GM19238 (cell line): ENCODE data around the gene HOXD3.

Experiments used
- DNase-seq: peaks from one replicate; pipeline ENCODE4 v3.0.0; 2011; ENCODE audit warnings: low spot score; ENCODE audit not compliant: insufficient read length

The HOXD3 gene

DNA sequence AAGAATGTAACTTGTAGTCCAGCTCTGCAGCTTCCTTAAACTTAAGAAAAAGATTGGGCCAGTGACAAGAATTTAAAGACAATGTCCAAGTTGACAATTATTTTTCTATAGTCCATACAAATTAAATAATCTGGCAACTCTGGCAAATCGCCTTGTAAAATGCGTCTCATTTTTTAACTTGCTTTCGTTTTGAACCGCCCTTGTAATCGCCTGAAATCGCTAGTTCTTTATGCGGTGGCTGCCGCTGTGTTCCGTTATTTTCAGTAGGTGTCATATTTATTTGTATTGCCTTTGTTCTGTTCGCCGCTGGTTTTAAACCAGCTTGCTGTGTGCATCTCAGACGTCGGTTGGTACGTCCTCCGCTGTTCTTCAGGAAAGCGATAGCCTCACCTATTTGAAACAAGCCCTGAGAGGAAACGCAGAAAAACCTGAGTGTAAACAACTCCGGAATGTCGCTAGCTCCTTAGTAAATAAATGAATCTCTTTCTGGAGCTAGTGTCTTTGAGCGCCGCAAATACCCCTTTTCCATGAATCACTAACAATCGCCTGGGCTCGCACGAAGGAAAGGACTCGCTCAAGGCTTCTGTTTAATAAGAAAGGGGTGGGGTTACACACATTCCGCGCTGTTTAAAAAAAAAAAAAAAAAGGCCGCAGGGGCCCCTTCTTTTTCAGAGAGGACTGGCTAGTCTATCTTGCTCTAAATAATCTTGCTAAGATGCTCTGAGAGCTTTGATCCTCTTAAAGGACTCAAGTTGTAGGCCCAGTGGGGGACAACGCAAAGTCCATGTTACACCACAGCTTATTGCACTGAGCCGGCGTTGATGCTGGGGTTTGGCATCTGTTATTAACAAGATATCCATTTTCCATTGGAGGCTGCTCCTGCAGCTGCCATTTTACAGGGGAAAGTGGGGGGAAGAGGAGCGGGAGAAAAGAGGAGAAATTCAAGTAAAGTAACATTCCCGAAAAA, 24.6 kb upstream of the HOXD3 start:
- no peak for DNase-seq

DNA sequence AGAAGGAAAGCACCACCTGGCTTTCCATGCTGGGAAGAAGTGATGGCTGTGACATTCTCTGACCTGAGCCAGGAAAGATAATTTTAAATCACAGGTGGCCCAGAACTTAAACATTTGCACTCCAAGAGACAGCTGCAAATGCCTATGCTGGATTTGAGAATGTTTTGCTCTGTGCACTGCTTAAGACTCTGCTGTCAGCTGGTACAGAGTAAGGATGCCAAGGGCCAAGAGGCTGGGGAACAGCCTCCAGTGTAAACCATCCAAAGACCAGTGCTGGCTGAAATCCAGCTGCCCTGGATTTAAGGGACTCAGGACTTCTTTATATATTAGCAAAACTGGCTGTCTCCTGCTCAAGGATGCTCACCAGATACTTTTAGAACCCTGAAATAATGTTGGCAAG, 23.7 kb upstream of the HOXD3 start:
- DNase-seq: no peak

DNA sequence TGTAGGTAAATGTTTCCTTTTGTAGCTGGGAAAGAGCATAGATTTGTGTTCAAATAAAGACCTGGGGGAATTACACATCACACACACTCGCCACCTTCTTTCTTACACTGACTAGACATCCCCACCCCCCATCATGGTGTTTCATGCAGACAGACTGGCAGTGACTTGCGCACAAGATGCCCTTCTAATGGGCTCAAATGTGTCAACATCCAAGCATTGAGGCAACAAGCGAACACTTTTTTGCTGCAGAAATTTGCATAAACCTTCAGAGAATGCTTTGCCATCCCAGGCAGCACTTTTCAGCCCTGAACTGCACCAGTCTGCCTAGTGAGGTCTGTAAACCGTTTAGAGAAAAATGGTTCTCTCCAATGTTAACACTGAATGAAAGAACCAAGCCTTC, 23.1 kb upstream of the HOXD3 start:
- DNase-seq: no peak

DNA sequence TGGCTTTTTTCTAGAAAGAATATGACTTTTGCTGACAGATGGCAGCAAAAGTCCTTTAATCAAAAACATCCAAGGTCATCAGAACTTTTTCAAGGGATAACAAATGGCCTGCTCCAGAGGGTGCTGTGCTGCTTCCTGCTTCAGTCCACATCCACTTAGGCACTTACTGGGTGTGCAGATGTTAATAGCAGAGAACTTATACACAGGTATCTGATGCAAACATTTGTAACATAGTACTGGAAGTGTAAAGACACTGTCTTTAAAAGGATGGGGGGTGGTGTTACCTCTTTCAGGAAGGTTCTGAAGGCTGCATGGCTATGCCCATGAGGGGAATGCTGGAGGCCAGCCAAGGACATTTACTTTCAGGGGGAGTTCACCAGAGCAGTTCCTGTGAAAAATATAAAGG, 22.1 kb upstream of the HOXD3 start:
- DNase-seq: no peak

DNA sequence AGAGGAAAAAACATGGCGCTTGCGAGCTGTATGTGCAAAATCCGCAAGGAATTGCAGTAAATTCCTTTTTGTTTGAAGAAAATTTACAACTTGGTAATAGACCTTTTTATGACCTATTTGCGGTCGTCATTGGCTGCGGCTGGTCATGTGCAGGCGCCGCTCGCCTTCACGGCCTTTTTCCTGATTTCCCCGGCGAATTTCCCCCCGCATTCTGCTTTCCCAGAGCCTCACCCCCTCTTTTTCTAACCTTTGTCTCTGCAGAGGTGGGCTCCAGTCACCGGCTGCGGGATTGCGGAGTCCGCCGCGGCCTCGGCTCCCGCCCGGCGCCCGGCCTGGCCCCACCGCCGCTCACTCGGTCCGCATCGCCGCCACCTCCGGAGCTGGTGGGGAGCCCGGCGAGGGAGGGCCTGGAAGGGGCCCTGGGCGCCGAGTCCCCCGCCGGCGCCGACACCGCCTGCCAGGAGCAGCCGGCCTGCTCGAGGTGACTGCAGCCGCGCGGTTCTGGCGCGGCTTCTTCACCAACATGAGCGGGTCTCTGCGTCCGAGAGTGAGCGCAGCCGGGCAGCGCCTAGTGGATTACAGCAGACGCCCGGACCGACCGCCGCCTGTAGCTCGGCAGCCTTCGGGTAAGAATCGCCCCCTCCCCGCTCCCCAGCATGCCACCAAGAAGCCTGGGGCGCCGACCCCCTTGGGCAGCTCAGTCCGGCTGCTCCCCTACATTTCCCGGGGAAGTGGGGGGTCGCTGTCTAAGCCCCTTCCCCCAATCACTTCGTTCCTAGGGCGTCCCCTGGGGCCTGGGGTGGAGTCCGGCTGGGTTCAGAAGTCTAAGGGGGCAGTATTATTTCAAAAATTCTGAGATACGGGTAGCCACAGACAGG, 20.5 kb upstream of the HOXD3 start:
- DNase-seq: no peak

DNA sequence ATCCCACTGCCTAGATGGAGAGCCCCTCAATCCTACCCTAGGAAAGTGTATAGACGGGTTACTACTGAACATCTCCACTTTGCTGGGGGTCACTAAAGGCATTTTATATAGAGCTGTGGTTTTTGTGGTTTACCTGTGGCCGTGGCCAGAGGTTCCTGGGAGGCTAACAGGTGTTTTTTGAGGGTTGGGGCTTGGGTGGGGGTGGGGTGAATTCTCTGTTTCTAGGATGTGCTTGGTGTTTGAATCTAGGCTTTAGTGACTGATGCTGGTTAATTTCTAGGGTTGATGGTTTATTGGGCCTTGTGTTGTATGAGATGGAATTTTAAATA, 19.9 kb upstream of the HOXD3 start:
- DNase-seq: no peak

DNA sequence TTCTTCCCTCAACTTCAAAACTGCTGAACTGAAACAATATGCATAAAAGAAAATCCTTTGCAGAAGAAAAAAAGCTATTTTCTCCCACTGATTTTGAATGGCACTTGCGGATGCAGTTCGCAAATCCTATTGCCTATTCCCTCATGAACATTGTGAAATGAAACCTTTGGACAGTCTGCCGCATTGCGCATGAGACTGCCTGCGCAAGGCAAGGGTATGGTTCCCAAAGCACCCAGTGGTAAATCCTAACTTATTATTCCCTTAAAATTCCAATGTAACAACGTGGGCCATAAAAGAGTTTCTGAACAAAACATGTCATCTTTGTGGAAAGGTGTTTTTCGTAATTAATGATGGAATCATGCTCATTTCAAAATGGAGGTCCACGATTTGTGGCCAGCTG, 19.2 kb upstream of the HOXD3 start:
- no peak for DNase-seq

DNA sequence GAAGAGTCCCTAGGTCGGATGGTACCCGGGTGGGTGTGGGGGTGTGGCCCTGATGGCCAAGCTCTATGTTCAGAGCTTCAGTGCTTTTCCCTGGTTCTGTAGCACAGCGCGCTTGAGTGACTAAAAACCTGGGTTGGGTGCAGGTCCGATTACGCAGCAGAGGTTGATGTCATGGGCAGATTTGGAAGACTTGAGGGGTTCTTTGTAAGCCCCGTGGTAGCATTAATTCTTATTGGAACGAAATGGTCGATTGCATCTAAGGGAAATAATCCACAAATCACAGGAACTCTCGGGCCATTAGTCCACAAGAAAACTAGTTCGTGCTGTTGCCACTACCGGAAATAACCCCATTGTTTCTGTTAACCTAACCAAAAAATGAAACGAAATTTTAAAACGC, 18.6 kb upstream of the HOXD3 start:
- DNase-seq: no peak

DNA sequence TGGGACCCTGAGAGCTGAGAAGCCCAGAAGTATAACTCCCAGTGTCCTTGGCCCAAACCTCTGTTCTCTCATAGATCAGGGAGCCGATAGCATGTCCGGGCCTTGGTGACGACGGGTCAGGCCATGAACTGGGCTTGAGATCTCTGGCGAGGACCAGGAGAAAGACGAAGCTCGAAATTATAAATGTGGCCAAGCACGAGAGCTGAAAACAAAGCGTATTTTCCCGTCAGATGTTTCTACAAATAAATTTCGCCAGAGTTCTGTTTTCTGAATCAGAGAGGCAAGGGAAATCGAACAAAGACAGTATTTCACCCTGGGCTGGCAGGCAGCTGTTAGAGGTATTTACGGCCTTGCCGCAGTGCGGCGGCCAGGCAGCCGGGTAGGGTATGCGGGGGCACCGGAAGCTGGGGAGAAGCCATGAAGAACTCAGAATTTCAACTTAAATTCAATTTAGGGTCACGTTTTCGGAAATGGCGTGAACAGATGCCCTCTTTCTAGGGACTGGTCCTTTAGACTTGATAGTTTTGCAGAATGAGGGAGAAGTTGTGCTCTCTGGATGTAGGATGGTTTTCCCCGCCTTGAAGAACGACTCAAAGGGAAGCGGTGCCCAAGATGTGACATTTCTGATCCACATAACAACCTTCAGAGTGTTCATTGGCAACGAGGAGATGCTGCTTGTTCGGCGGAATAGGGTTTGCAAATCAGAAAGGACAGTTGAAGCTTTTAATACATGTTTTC, 18.0 kb upstream of the HOXD3 start:
- no peak for DNase-seq

DNA sequence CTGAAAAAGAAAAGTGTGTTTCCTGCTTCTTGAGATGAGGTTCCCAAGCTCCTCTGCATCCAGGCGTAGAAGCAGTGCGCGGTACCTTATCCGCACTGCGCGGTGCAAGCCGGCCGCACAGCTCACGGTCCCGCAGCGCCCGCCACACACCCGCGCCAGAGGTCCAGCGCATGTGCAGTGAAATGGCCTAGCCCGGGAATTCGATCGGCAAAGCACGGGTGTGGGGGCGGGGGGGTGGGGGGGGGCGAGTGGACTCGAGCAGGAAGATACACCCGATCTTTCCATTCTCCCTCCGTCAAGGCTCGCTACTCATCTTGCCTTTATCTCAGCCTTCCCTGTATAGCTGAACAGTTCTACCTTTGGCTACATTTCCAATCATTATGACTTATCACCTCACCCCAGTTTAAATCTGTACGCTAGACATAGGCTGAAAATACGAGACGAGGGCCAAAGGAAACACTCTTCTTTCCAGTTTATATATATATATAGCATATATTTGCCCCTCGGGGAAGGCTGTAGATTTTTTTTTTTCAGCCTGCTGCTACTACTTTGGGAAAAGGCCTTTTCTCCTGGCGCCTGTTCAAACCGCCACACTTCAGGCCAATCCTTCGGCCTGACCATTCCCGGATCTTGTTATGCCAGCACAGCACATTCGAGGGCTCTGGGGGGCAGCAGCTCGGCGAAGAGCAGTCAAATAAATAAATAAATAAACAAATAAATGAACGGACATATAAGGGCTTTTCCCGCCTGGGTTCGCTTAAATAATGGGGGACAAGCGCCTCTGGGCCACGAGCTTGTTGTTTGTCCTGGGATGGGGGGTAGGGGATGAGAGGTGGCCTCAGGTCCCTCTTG, 17.2 kb upstream of the HOXD3 start:
- no peak for DNase-seq

DNA sequence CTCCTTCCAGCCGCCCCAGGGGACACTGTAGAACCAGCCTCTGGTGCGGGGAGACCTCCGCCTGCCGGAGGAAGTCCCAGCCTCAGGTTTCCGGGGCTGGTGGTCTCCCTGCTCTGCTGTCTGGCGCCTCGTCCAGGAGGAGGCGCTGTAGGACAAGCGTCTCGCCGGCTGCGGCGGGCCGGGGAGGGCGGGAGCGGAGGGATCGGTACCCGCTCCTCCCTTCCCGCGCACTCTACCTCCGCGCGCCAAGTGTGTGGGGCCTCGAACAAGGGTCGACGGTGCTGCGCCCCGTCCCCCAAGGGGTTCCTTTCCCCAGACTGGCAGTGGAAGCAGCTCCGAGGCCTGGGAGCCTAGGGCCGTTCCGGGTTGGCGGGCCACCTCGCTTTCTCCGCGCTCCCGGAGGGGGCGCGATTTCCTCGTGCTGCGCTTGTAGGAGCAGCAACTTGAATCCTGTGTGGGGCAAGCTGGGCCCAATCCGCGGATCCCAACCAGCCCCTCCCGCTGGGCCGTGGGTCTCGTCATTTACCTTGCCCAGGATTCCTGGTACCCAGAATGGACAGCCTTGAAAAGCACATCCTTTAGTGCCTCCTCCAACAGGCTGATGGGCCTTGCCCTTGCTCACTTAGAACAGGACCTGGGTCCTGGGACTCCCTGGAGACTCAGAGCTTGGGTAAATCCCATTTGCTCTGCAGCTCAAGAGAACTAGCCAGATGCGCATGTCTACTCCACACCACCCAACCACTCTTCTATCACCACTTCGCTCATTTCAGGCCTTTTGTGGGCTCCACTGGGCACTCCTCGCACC, 16.4 kb upstream of the HOXD3 start:
- peak; percentile 92 for DNase-seq

DNA sequence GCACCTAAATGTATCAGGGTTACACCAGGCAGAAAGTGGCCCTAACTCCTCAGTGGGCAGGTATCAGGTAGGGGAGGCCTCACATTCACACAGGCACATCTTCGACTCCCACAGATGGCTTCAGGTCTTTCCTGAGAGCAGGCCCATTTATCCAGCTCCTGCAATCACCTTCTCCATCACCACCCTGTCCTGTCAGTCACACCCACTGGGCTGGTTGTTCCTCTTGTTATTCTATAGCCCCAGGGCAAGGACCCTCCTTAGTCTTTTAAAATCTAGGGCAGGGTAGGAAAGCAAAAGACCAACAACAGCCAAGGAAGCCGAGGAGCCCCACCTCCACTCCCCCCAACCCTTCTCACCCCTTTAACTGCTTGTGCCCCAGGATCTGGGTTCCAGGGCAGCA, 14.8 kb upstream of the HOXD3 start:
- DNase-seq: no peak

DNA sequence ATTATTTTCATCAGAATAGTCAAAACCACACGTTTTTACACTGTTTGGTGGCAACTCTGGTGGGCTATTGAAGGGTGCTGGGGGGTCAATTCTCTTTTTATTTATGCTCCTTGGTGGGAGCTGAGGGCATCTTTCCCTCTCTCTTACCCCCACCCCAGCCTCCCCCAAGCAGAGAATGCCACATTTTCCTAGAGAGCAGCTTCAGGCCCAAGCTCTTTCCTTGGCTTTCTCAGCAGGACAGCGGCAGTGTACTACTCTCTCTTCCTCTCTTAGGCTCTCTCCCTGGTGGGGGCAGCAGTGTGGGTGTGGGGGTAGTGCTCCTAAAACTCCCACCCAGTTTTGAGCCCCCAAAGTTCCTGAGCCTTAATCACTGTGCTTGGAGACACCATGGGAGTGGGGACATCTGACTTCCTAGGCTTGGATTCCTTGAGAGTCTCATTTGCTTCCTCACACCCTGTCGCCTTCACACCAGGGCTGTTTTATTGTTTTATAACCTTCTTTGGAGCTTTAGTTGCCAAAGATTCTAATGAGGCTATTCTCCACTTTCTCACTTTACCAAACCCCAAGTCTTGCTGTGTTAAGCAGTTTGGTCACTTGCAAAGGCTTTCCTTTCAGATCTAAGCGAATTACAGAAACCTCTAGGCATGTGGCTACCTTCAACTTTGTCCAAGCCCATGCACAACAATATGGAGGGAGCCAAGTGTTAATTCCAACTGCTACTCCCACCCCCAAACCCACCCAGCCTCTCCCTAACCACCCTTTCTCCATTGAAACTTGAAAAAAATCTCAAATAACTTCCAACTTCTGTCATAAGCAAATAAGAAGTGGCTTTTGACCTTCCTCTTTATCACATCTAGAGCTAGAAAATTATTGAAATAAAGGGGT, 11.8 kb upstream of the HOXD3 start:
- no peak for DNase-seq

DNA sequence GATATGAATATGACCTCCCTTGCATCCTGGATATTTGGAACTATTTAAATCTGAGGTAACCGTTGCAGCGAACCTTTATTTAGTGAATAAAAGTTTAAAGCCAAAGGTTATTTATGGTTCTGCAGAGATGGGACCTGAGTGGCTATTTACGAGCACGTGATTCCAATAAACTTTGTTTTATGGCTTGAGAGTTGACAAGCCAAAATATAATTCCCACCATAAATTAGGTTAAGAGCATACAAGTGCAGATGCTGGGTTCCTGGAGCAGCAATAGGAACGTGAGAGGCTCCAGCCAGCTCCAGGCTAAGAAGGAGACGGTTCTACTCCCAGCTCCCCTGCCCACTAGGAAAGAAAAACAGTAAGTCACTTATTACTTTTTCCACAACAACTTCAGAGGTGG, 11.0 kb upstream of the HOXD3 start:
- DNase-seq: no peak

DNA sequence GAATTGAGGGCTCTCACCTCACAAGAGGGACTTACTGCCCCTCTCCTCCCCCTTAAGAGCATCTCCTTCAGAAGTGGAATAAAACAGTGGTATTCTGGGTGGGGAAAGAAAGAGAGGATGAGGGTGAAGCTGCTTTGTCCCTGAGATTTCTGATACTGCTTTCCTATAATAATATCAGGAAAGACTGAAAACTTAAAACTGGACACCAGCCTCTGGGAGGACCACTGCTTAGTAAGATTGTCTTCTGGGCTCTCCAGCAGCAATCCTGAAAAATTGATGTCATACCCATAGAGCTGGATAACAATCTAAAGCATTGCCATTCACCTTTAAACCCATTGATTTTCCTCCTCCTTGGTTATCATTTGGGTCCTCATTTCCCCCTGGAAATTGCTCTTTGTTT, 10.5 kb upstream of the HOXD3 start:
- no peak for DNase-seq

DNA sequence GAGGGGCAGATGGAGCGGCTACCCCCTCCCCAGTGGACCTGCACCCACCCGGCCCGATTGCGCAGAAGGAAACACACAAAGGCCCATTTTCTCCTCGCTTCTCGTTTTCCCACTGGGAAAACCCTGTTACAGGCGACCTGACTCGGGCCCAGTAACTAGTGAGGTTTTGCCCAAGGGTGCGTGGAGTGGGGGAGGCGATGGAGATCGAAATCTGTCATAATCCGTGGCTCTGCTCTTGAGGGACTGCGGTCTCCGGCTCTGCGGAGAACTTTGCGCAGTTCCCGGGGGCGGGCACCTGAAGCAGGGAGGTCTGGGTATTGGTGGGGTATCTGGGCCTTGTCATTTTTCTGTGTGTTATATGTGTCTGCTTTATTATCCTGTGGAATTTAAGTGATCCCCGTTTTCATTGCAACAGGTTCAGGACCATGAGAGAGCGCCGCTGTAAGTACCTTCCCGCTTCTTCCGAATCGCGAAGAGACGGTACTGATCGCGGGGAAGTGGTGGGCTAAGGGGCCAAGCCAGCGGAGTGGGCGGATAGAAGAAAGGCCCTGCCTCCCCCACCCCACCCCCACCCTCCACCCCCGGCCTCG, 9.8 kb upstream of the HOXD3 start:
- no peak for DNase-seq

DNA sequence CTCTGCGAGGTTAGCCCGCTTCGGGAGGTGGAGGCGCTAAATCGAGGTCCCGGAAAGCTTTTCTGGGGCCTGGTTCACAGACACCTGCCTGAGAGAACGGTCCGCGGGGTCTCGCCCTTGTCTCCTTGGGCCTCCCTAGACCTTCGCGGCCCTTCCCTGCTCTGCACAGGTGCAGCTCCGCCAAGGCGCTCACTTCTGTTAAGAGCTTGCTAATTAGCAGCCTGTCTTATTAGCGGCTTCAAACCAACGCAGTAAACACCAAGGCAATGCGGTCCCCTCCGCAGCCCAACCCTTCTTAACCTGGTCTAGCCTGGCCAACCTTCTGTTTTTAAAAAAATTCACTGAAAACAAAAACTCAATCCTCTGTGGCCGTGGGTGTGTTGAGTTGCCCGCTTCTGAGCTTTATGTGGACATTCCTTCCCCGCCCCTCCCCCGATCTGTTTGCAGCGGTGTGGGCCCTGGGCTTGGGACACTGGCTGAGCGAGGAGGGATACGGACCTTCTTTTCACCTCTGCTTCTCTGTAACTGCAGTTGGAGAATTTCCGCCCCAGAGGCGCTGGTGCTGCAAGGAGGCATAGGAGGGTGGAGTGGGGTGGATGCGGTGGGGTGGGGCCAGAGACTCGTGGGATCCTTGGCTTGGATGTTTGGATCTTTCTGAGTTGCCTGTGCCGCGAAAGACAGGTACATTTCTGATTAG, 9.2 kb upstream of the HOXD3 start:
- no peak for DNase-seq

DNA sequence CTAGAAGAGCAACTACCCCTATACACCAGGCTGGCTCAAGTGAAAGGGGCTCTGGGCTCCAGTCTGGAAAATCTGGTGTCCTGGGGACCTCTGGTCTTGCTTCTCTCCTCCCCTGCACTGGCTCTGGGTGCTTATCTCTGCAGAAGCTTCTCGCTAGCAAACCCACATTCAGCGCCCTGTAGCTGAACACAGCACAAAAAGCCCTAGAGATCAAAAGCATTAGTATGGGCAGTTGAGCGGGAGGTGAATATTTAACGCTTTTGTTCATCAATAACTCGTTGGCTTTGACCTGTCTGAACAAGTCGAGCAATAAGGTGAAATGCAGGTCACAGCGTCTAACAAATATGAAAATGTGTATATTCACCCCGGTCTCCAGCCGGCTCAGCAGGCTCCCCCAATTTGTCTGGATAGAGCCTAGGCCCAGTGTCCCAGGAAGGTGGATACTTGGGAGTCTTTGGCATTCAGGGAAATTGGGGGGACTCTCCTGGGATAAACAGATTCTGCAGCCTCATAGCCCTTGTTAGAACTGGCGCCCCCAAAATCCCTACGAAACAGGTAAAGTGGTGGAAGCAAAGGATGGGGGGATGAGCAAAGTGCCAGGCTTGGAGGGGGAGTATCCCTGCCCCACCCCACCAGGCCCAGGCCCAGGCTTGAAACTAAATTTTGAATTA, 8.2 kb upstream of the HOXD3 start:
- DNase-seq: no peak
